RPMI7951 (cell line): ENCODE data around the gene UCKL1. TPM values are rescaled to one million over a fixed set of nuclear protein-coding genes. Genes with fewer than 3 reads are reported as not detected.
"Not testable (repeated sequence)": the region's sequence is repeated elsewhere in the genome, so short reads cannot be mapped to it uniquely, and the experiment has no call there.

ENCODE experiments used
- DNase-seq: peaks from one replicate; pipeline ENCODE4 v3.0.0-alpha.2; 2012; ENCODE audit warnings: low read depth
- total RNA-seq: library from RNA; depleted of rRNA; stranded (reverse); fragments of >200 nt; shearing (Covaris generic); gene quantifications from 2 replicates; pipeline ENCODE4 v1.2.3, GENCODE V29; 2014

The UCKL1 gene
- total RNA-seq, 1 experiment from 2014 or later, result 23.1 TPM

DNA sequence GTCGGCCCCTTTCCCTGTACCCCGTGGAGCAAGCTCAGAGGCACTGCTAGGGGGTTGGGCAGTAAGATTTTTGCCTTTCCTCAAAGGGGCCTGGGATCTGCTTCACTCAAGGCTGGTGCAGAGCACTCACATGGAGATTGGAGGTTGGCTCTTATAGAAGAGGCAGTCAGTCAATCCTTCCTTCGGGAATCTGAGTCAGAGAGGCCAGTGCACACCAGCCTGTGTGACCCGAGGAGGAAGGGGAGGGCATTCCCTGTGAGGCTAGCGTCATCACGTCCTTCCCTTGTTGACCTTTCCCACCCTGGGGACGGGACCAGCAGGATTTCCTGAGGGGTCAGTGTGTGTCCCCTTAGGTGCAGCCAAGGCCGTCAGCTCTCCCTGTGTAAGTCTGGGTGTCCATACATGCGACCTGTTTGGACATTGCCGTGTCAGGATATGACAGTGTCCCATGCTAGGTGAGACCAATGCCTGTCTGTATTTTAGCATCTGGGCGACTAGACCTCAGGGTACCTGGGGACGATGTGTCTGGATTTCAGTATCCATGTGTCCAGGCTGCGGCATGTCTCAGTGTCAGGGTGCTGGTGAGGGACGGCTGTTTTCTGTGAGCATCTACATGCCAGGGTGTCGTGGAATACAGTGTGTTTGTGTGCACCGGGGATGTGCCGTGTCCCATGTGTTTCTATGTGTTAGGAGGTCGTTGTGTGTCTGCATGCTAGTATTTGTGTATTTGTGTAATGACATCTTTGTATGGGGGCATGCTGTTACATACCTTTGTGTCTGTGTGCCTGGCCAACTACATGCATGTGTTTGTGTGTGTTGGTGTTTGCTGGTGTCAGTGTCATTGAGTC, 16.3 kb upstream of the UCKL1 start:
- DNase-seq, result no peak

DNA sequence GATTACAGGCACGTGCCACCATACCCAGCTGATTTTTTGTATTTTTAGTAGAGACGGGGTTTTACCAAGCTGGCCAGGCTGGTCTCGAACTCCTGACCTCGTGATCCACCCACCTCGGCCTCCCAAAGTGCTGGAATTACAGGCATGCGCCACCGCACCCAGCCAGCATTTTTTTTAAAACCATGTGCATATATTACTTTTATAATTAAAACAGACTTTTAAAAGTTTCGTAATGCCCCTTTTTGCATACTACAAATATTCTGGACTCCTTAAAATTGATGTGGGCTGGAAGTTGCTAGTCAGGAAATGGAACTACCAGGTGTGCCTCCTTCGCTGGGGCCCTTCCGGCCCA, 15.7 kb upstream of the UCKL1 start:
- DNase-seq, result not testable (repeated sequence)

DNA sequence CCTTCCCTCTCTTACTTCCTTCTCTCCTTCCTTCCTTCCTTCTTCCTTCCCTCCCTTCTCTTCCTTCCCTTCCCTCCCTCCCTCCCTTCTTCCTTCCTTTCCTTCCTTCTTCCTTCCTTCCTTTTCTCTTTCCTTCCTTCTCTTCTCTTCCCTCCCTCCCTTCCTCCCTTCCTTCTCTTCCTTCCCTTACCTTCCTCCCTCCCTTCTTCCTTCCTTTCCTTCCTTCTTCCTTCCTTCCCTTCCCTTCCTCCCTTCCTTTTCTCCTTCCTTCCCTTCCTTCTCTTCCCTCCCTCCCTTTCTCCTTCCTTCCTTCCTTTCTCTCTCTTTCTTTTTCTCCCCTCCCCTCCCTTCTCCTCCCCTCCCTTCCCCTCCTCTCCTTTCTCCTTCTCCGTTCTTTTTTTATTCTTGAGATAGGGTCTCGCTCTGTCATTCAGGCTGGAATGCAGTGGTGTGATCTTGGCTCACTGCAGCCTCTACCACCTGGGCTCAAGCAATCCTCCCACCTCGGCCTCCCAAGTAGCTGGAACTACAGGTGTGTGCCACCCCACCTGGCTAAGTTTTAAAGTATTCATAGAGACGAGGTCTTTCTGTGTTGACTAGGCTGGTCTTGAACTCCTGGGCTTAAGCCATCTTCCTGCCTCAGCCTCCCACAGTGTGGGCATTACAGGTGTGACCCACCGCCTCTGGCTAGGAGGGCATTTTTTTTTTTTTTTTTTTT, 14.7 kb upstream of the UCKL1 start:
- no peak for DNase-seq

DNA sequence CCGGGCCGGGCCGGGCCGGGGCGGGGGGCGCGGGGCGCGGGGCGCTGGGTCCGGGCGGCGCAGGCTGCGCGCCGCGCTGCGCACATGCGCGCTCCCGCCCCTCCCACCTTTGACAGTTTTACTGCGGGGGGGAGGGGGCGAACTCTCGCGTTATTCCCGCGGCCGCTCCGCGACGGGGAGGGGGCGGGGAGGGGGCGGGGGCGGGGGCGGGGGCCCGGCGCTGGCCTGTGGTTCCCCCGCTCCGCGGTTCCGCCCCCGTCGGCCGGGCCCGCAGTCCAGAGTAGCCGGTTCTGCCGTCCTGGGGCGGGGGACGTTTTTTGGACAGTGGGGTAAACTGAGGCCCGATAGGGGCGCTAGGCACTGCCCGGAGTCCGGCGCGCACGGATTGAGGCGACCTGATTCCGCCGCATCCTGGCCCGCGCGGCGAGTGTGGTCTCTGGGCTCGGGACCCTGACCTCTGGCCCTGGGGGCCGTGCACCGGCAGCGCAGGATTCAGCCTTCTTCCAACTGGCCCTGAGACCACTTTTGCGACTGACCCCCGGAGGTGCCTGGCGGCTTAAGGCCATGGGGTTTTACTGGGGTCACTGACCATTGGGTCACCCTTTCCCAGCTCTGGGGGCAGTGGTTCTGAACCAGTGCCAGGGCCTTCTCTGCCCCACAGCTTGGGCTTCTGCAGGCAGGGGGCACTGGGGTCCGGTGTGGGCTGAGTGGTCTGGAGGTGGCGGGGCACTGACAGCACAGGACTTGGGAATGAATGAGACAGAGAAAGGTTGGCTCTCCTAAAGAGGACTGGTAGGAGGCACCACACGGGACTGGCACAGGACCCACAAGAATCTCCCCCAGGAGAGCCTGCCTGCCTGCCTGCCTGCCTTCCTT, 13.9 kb upstream of the UCKL1 start, which contains the start of gene ZNF512B:
TSS of gene ZNF512B (minus strand) at position 93 of the 876 bp plus-strand sequence. CDS start 1,980 bp downstream, outside the sequence.
- peak; percentile 61 for DNase-seq

DNA sequence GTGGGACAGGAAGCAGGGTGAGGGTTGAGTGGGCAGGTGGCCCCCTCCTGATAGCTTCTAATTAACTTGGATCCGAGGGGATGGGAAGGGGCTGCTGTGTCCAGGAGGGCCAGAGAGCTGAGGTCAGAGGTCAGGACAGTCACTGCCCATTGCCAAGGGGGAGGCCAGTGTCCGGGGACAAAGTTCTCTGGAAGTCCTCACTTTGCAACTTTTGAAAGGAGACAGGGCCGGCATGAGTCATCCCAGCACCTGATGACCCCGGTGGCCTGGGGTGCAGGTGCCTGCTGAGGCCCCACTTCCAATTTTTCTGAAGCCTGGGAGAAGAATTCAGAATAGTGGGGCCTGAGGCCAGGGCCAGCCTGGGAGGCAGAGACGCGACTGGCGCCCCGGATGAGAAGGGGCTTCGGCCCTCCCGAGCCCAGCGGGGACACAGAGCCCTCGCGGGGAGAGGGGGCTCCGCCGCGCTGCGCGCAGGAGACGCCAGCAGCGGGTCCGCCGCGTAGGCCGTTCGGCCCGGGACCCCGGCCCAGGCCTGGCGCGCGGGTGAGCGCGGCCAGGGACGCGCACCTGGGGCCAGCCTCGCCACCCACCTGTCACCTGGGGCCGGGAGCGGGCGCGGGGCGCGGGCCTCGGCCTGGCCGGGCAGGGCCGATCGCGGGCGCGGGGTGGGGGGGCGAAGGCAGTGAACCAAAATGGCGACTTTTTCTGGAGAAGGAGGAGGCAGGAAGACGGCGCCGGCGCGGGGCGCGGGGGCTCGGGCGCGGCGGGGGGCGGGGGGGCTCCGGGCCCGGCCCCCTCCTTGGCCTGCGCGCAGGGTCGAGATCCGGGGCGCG, 12.9 kb upstream of the UCKL1 start:
- no peak for DNase-seq

DNA sequence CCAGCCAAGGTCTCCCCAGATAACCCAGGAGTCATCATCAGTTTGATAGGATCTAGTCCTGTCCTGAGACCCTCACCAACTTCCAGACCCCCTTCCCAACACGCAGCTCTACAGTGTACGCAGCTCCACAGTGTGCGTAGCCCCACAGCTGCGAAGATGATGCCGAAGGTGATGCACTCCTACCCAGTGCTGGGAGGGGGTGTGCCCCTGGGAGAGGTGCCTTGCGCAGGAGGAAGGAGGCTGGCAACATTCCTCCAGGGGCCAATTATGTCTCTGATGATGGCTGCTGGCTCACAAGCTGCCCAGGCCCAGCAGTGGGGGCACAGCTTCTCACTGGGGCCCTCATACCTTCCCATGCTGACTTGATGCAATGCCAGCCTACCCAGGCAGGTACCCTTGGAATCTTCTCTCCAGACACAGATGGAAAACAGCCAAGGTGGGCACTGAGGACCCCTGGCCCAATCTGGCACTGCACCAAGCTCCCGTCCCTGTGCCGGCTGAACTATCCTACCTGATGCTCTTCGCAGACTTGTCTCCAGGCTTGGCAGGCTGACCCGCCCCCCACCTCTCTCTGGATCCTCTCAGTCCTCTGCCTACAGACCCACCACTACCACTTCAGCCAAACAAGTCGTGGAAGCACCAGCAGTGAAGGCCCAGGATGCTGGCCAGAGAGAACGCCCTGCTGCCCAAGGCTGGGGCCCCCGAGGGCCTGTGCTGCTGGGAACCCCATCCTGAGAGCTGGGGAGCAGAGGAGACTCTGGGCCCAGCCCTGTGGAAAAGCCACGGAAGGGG, 12.1 kb upstream of the UCKL1 start:
- no peak for DNase-seq

DNA sequence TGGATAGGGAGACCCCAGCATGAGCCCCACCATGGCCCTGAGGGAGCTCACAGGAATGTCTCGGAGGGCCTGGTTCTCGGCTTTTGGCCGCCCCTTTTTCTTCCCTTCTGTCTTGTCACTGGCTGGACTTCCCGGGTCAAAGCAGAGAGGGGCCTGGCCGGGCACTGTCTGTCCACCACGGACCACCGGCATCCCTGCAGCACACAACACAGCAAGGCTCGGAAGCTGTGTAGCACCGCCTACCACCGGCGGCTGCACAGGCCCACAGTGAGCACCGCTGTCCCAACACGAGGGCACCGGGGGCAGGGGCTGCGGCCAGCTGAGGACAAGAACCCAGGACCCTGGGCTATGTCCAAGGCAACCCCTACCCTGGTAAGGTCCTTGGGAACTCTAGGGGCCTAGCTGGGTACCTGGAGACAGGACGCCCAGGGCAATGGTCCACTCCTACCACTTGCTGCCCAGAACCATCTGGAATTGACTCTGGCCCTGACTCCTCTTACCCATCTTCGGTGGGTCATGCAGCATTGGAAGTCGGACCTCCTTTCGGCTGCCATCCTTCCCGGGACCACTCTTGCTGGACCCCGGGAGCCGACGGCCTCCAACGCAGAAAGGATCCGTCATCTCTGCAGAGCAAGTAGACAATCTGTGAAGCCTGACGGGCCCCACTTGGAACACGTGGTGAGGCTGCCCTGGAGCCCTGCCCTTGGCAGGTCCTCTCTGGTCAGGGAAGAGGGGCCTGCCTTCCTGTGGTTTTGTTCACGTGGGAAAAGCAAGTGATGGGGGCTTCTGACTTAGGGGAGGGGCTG, 11.3 kb upstream of the UCKL1 start:
- no peak for DNase-seq

DNA sequence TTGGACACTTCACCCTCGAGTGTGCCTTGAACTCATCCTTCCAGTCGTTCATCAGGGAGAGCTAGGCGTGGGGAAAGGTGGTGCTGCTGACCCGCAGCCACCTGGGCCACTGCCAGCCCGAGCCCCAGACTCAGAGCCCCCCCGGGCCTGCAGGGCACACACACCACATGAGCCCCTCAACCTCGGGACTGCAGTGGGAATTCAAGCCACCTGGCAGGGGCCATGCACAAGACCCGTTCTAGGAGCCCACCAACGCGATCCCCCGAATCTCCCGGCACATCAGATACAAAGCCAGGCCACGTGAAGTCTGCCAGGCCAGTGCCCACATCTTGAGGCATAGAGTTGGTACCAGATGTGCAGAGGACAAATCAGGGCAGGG, 10.7 kb upstream of the UCKL1 start:
- DNase-seq, result no peak

DNA sequence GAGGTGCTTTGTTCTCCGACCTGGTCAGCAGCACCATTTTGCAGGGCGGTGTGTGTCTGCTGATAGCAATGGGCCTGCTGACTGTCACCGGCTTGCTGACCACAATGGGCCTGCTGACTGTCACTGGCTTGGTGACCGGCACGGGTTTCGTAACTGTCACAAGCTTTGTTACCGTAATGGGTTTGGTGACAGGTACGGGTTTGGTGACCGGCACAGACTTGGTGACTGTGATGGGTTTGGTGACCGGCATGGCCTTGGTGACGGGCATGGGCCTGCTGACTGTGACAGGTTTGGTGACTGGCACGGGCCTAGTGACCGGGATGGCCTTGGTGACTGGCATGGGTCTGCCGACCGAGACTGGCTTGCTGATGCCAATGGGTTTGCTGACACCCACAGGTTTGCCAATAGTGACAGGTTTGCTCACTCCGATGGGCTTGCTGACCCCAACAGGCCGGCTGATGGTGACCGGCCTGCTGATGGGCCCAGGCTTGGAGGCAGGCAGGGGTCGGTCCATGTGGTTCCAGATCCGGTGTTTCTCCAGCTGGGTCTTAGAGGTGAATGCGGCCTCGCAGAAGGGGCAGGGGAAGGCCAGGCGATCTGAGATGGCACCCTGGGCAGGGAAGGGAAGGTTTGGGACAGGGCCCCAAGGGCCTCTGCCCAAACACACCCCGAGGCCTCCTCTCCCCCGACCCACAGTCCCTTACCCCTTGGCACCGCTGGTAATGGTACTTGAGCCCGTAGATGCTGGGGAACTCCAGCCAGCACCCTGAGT, 10.1 kb upstream of the UCKL1 start:
- DNase-seq, result no peak

DNA sequence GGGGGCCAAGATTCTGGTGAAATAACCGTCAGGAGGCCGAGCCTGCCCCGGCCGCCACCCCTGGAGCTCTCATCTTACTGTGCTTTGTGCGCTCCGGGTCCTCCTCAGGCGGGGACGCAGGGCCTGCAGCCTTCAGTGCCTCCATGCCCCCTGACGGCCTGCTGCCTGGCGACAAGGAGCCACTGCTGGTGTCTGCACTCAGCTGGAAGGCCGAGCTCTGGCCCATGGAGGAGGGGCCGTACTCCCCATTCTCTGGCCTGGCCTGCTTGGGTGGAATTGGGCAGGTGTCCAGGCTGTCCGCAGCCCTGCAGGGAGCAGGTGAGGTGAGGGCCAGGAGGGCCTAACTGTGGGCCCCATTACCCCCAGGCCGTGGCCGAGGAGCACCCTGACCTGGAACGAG, 8.2 kb upstream of the UCKL1 start:
- DNase-seq, result no peak

DNA sequence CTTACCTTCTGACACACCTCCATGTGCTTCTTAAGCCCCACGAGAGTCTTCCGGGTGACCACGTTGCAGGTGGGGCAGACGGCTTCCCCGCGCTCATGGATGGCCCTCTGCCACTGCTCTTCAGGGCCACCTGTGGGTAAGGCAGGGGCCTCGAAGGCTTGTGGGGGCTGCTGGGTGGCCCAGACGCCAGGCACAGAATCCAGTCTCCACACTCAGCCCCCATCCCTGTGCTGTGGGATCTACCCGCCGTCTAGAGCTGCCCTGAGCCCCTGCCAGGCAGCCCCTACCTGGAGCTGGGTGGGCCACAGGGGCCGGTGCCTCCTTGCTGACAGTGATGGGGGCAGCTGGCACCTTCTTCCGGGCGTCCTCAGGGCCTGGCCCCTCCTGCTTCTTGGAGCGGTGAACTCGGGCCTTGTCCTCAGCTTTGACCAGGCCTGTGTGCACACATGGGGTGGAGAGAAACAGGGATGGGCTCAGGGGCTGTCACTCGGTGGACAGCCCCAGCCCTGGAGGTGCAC, 7.6 kb upstream of the UCKL1 start:
- no peak for DNase-seq

DNA sequence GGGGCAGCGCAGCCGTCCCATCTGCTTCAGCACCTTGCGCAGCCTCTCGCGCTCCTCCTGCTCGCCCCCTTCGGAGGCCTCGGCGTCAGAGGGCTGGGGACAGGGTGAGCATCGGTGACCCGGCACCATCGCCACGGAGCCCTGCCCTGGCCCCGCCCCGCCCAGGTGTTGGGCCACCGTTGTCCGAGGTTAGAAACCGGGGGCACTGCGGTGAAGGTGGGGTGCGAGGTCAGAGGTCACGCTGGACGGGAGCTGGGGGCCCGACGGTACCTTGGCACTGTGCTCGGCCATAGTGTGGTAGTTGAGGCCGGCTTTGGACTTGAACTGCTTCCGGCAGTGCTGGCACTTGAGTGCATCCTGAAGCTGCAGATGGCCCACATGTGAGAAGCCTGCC, 7.1 kb upstream of the UCKL1 start:
- no peak for DNase-seq

DNA sequence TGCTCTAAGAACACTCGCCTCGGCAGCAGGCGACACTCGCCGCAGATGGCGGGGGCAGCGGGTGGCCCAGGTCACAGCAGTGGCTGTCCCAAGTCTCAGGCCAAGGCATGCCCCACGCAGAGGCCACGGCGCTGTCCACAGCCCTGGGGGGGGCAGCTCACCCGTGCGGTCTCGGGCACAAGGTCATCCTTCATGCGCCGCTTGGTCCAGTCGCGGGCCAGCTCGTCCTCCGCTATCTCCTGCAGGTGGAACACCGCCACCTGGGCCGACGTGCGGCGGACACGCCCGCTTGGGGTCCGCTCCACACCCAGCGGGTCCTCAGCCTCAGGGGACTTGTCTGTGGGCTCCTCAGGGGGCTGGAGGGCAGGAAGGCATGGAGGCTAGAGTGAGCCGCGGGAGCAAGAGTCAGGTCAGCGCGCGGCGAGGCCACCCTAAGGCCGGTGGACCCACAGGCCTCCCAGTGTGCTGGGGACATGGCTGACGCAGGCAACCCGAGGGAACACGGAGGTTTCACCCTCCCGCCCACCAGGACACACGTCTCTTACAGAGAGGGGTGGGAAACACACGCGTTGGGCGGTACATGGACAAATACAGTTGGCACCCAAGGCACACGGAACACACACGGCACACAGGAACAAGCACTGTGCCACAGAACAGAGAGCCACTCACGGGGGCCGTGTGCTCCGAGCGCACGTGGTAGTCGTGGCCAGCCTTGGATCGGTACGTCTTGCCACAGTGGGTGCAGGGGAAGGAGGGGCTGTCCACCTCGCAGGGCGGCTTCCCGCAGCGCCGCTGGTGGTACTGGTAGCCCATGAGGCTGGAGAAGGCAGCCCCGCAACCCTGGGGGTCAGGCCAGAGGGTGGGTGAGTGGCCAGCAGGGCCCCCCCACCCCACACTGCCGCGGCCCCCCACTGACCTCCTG, 6.5 kb upstream of the UCKL1 start:
- DNase-seq, result no peak

DNA sequence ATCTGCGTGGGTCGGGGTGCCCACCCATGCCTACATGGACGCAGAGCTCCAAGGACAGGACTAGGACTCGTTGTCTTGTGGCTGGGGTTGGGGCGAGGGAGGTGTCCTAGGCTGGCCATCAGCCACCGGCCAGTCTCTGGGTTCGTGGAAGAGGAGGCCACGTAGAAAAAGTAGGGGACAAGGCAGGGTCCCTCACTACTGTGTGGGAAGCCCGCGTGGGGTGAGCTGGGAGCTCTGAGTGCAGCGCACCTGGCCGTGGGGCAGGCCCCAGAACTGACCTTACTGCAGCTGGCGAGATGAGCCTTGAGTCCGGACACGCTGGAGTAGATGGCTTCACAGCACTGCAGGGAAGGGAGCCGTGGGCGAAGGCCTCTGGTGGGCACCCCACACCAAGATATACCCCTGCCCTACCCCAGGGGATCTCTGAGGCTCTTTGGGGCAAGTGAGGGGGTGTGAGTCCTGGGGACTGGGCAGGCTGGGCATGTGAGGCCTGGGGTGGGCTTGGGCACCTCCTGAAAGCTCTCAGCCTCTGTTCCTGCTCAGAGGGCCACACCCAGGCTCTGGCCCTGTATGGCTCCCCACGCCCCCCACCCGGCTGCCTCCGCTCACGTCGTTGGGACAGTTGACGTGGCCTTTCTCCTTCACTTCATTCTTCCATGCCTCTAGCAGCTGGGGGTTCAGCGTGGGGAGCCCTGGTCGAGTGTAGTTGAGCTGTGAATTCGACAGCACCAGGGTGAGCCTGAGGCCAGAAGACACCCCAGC, 5.6 kb upstream of the UCKL1 start:
- no peak for DNase-seq

DNA sequence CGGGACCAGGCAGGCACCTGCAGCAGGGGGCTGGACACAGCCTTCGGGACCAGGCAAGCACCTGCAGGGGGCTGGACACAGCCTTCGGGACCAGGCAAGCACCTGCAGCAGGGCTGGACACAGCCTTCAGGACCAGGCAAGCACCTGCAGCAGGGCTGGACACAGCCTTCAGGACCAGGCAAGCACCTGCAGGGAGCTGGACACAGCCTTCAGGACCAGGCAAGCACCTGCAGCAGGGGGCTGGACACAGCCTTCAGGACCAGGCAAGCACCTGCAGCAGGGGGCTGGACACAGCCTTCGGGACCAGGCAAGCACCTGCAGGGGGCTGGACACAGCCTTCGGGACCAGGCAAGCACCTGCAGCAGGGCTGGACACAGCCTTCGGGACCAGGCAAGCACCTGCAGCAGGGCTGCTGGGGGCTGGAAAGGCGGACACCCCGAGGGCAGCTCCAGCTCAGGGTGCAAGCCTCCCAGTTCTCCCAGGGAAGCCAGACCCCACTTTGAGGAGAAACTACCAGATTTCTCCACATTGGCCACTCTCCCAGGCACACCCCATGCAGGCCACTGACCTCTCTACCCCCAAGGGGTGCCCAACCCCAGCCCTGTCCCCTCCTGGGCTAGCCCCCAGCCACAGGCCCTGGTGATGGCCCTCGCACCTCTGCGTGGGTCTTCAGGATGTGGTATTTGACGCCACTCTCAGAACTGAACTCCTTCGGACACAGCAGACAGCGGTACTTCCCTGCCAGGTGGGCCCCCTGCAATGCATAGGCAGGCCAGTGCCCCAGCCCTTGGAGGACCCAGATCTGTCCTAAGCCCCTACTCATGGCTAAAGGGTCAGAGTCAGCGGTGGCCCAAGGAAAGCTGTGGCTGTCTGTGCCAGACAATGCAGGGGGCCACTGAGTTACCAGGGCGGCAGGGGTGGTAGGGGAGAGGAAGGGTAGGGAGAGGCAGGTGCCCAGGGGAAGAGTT, 4.7 kb upstream of the UCKL1 start:
- not testable (repeated sequence) for DNase-seq

DNA sequence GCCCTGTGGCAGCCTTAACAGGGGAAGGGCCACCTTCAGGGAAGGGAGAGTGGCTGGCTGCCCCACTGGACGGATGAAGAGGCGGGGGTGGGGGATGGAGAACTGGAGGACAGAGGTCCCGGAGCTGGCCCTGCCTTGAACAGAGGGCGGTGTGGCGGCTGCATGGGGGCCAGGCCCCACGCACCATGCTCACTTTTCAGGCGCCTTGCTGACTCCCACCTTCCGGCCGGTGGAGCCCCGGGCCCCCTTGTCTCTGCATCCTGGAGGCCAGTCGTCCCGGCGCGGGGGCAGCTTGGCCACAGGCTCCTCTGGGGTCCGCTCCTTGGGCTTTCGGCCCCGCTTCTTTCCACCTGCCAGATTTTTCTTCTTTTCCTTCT, 3.5 kb upstream of the UCKL1 start:
- DNase-seq, result no peak
